ENCODE results near the gene ZMYND15. TPM values are rescaled to one million over a fixed set of nuclear protein-coding genes. Genes with fewer than 3 reads are reported as not detected.

Gene ZMYND15
- total RNA-seq, 1 donor from 2014 or later: not detected

GRCh38 chr17:4744999-4745969 lies 5.7 kb downstream of the ZMYND15 start:
- Mint-ChIP-seq H3K36me3 (no peaks in the 10 kb centered on the region), H3K9me3 (peaks cover 5% of the 10 kb centered on the region), H3K27ac (no peak overlapping the region), H3K4me3 (peak overlapping the region; percentile 69), H3K4me1 (peaks cover 5% of the 10 kb centered on the region), H3K27me3 (ENCODE audit: insufficient read depth, low read depth) (peaks cover 52% of the 10 kb centered on the region)
- no peaks in the 10 kb centered on the region for H3K36me3 ChIP-seq
- DNase-seq (ENCODE audit: low spot score): peak; percentile 82
- H3K79me2 ChIP-seq (ENCODE audit: low read depth): no peaks in the 10 kb centered on the region
- peaks cover 3% of the 10 kb centered on the region for H3K4me1 ChIP-seq
- H3F3A ChIP-seq (ENCODE audit: low read depth): peaks cover 15% of the 10 kb centered on the region
- peak overlapping the region; percentile 93 for H2AFZ ChIP-seq (replicated peaks)
- peaks cover 87% of the 10 kb centered on the region for H3K27me3 ChIP-seq
- H3K9ac ChIP-seq: no peak overlapping the region
- no peak overlapping the region for H3K27ac ChIP-seq
- no peaks in the 10 kb centered on the region for H4K20me1 ChIP-seq (ENCODE audit: low read depth)
- H3K4me2 ChIP-seq: peak overlapping the region; percentile 79
- no peaks in the 10 kb centered on the region for H3K9me3 ChIP-seq (ENCODE audit: low read depth)
- peak overlapping the region; percentile 49 for H3K4me3 ChIP-seq
- TF ChIP-seq EZH2phosphoT487 (IDR thresholded peaks at IDR 0.05) (no peak), EZH2 (IDR thresholded peaks at IDR 0.05) (peak; percentile 46)
- TF ChIP-seq, protein P1, sequence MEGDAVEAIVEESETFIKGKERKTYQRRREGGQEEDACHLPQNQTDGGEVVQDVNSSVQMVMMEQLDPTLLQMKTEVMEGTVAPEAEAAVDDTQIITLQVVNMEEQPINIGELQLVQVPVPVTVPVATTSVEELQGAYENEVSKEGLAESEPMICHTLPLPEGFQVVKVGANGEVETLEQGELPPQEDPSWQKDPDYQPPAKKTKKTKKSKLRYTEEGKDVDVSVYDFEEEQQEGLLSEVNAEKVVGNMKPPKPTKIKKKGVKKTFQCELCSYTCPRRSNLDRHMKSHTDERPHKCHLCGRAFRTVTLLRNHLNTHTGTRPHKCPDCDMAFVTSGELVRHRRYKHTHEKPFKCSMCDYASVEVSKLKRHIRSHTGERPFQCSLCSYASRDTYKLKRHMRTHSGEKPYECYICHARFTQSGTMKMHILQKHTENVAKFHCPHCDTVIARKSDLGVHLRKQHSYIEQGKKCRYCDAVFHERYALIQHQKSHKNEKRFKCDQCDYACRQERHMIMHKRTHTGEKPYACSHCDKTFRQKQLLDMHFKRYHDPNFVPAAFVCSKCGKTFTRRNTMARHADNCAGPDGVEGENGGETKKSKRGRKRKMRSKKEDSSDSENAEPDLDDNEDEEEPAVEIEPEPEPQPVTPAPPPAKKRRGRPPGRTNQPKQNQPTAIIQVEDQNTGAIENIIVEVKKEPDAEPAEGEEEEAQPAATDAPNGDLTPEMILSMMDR (IDR thresholded peaks at IDR 0.05): peak; percentile 20

DNA sequence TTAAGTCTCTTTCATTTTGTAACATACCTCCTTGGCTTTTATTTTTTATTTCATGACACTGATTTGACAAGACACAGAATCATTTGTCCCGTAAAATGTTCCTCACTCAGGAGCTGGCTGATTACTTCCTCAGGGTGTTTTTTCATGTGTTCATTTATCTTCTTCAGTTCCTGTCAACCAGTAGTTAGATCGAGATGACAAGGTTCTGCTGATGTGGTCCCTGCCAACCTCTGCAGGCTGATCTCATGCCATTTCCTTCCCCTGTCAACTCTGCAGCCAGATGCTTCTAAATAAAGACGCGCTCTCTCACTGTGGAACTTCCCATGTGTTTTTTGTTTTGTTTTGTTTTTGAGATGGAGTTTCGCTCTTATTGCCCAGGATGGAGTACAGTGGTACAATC lies 8.2 kb downstream of the ZMYND15 start:
- Mint-ChIP-seq H3K27ac (no peak overlapping the region), H3K36me3 (no peaks in the 10 kb centered on the region), H3K27me3 (ENCODE audit: insufficient read depth, low read depth) (peaks cover 38% of the 10 kb centered on the region), H3K4me3 (peak overlapping the region; percentile 46), H3K9me3 (peaks cover 5% of the 10 kb centered on the region), H3K4me1 (peaks cover 3% of the 10 kb centered on the region)
- Histone ChIP-seq H3F3A (ENCODE audit: low read depth) (peaks cover 14% of the 10 kb centered on the region), H3K27me3 (peaks cover 77% of the 10 kb centered on the region), H3K27ac (no peak overlapping the region), H3K9ac (no peak overlapping the region), H3K4me3 (no peak overlapping the region), H3K4me2 (no peak overlapping the region), H3K4me1 (peaks cover 3% of the 10 kb centered on the region), H3K9me3 (ENCODE audit: low read depth) (no peaks in the 10 kb centered on the region), H3K36me3 (no peaks in the 10 kb centered on the region), H2AFZ (replicated peaks) (no peak overlapping the region), H3K79me2 (ENCODE audit: low read depth) (no peaks in the 10 kb centered on the region), H4K20me1 (ENCODE audit: low read depth) (no peaks in the 10 kb centered on the region)
- no peak for DNase-seq (ENCODE audit: low spot score)
- no peak for TF ChIP-seq EZH2phosphoT487 (IDR thresholded peaks at IDR 0.05)
- TF ChIP-seq, protein P1 (IDR thresholded peaks at IDR 0.05): no peak
- no peak for TF ChIP-seq EZH2 (IDR thresholded peaks at IDR 0.05)

GRCh38 chr17:4748686-4749085 lies 9.1 kb downstream of the ZMYND15 start:
- H3K4me3 ChIP-seq: no peak overlapping the region
- H3K4me1 ChIP-seq: peaks cover 3% of the 10 kb centered on the region
- H3K27ac ChIP-seq: no peak overlapping the region
- Mint-ChIP-seq H3K4me1 (peaks cover 3% of the 10 kb centered on the region), H3K27ac (no peak overlapping the region), H3K9me3 (peaks cover 5% of the 10 kb centered on the region), H3K4me3 (no peak overlapping the region), H3K27me3 (ENCODE audit: insufficient read depth, low read depth) (peaks cover 32% of the 10 kb centered on the region), H3K36me3 (no peaks in the 10 kb centered on the region)
- H2AFZ ChIP-seq (replicated peaks): no peak overlapping the region
- no peaks in the 10 kb centered on the region for H3K36me3 ChIP-seq
- no peak overlapping the region for H3K9ac ChIP-seq
- no peak for TF ChIP-seq EZH2 (IDR thresholded peaks at IDR 0.05)
- TF ChIP-seq EZH2phosphoT487 (IDR thresholded peaks at IDR 0.05): no peak
- TF ChIP-seq, protein P1 (IDR thresholded peaks at IDR 0.05): no peak
- peaks cover 14% of the 10 kb centered on the region for H3F3A ChIP-seq (ENCODE audit: low read depth)
- no peak for DNase-seq (ENCODE audit: low spot score)
- H3K79me2 ChIP-seq (ENCODE audit: low read depth): no peaks in the 10 kb centered on the region
- H3K9me3 ChIP-seq (ENCODE audit: low read depth): no peaks in the 10 kb centered on the region
- H3K27me3 ChIP-seq: peaks cover 77% of the 10 kb centered on the region
- no peak overlapping the region for H3K4me2 ChIP-seq
- H4K20me1 ChIP-seq (ENCODE audit: low read depth): no peaks in the 10 kb centered on the region
